ENCODE measurements around the gene TENT4A. TPM values are rescaled to one million over a fixed set of nuclear protein-coding genes. Genes with fewer than 3 reads are reported as not detected.

The TENT4A gene
- total RNA-seq, 2 donors from 2014 or later, result 25.5 to 32.7 TPM

- Mint-ChIP-seq H3K4me3 (no peak overlapping the region), H3K9me3 (peaks cover 4% of the 10 kb centered on the region)
These were observed 62.3 kb downstream of the TENT4A start for GRCh38 chr5:6775571-6775970.

GRCh38 chr5:6780802-6781391, 67.7 kb downstream of the TENT4A start:
- H3K4me1 Mint-ChIP-seq, result no peaks in the 10 kb centered on the region
- H3K9me3 Mint-ChIP-seq, result peaks cover 8% of the 10 kb centered on the region
- TF ChIP-seq CTCF (conservative IDR thresholded peaks at IDR 0.05), result peak; percentile 62
- Histone ChIP-seq H3K9me3 (ENCODE audit: control insufficient read depth, low read length) (peaks cover 11% of the 10 kb centered on the region), H3K4me3 (ENCODE audit: low read length) (no peak overlapping the region), H3K36me3 (ENCODE audit: control insufficient read depth, insufficient read depth, low read length) (no peaks in the 10 kb centered on the region), H3K27me3 (ENCODE audit: control insufficient read depth, insufficient read depth, low read length, poor library complexity, severe bottlenecking) (no peaks in the 10 kb centered on the region), H3K27ac (ENCODE audit: low read depth, low read length) (no peak overlapping the region), H3K4me1 (ENCODE audit: control insufficient read depth, insufficient read depth, low read length) (no peaks in the 10 kb centered on the region), H3K9ac (ENCODE audit: extremely low read depth, low read length, poor library complexity, severe bottlenecking) (no peak overlapping the region)
- no peaks in the 10 kb centered on the region for H3K36me3 Mint-ChIP-seq (ENCODE audit: low read depth)
- peak; percentile 72 for DNase-seq
- H3K27me3 Mint-ChIP-seq (ENCODE audit: insufficient read depth), result peaks cover 3% of the 10 kb centered on the region
- no peak overlapping the region for H3K27ac Mint-ChIP-seq
- no peak overlapping the region for H3K4me3 Mint-ChIP-seq
- WGBS, 2 experiments (ENCODE audit: insufficient coverage in 1 of 2, insufficient read length in 1 of 2), result 89 to 92% methylated on average over 5 to 7 of the region's 7 CpGs

More at GRCh38 chr5:6775571-6775970, 62.3 kb downstream of the TENT4A start:
- Histone ChIP-seq H3K9ac (ENCODE audit: extremely low read depth, low read length, poor library complexity, severe bottlenecking) (no peak overlapping the region), H3K36me3 (ENCODE audit: control insufficient read depth, insufficient read depth, low read length) (no peaks in the 10 kb centered on the region), H3K9me3 (ENCODE audit: control insufficient read depth, low read length) (peaks cover 5% of the 10 kb centered on the region), H3K4me3 (ENCODE audit: low read length) (no peak overlapping the region), H3K27me3 (ENCODE audit: control insufficient read depth, insufficient read depth, low read length, poor library complexity, severe bottlenecking) (no peaks in the 10 kb centered on the region), H3K4me1 (ENCODE audit: control insufficient read depth, insufficient read depth, low read length) (no peaks in the 10 kb centered on the region), H3K27ac (ENCODE audit: low read depth, low read length) (no peak overlapping the region)
- peaks cover 5% of the 10 kb centered on the region for H3K27me3 Mint-ChIP-seq (ENCODE audit: insufficient read depth)
- no peak overlapping the region for H3K27ac Mint-ChIP-seq
- WGBS, 2 experiments (ENCODE audit: insufficient coverage in 1 of 2, insufficient read length in 1 of 2), result 94 to 95% methylated on average over 11 to 17 of the region's 17 CpGs
- DNase-seq, result no peak
- H3K4me1 Mint-ChIP-seq, result no peaks in the 10 kb centered on the region
- no peak for TF ChIP-seq CTCF (conservative IDR thresholded peaks at IDR 0.05)
- no peaks in the 10 kb centered on the region for H3K36me3 Mint-ChIP-seq (ENCODE audit: low read depth)

- Histone ChIP-seq H3K4me1 (ENCODE audit: control insufficient read depth, insufficient read depth, low read length) (no peaks in the 10 kb centered on the region), H3K9ac (ENCODE audit: extremely low read depth, low read length, poor library complexity, severe bottlenecking) (no peak overlapping the region), H3K27ac (ENCODE audit: low read depth, low read length) (no peak overlapping the region), H3K27me3 (ENCODE audit: control insufficient read depth, insufficient read depth, low read length, poor library complexity, severe bottlenecking) (no peaks in the 10 kb centered on the region), H3K36me3 (ENCODE audit: control insufficient read depth, insufficient read depth, low read length) (no peaks in the 10 kb centered on the region), H3K9me3 (ENCODE audit: control insufficient read depth, low read length) (peaks cover 11% of the 10 kb centered on the region), H3K4me3 (ENCODE audit: low read length) (no peak overlapping the region)
- no peak overlapping the region for H3K27ac Mint-ChIP-seq
- H3K9me3 Mint-ChIP-seq, result peaks cover 8% of the 10 kb centered on the region
- no peak overlapping the region for H3K4me3 Mint-ChIP-seq
- H3K36me3 Mint-ChIP-seq (ENCODE audit: low read depth), result no peaks in the 10 kb centered on the region
- DNase-seq, result no peak
- no peaks in the 10 kb centered on the region for H3K4me1 Mint-ChIP-seq
- H3K27me3 Mint-ChIP-seq (ENCODE audit: insufficient read depth), result no peaks in the 10 kb centered on the region
- TF ChIP-seq CTCF (conservative IDR thresholded peaks at IDR 0.05), result no peak
- WGBS, 2 experiments (ENCODE audit: insufficient coverage in 1 of 2, insufficient read length in 1 of 2), result 90 to 100% methylated on average over 1 to 2 of the region's 3 CpGs
These were observed 68.5 kb downstream of the TENT4A start for GRCh38 chr5:6781716-6782115.
